ENCODE data around the gene CEACAM3.

GRCh38 chr19:41793414-41793727 is 3.0 kb upstream of the CEACAM3 start:
- TF ChIP-seq CTCF (IDR thresholded peaks at IDR 0.05) (no peak), EP300 (IDR thresholded peaks at IDR 0.05) (no peak), POLR2A (IDR thresholded peaks at IDR 0.05) (no peak)
